NCI-H446 treated with DMSO at 0.1 percent for 48 hours (cell line): ENCODE results near the gene EMCN.
A peak's percentile ranks its signal among the peaks of the same experiment; 100 is the strongest.
"Not testable (repeated sequence)": the region's sequence is repeated elsewhere in the genome, so short reads cannot be mapped to it uniquely, and the experiment has no call there.

Source experiments
- DNase-seq: peaks from one replicate; lab custom pipeline; 2025; lab: John Stamatoyannopoulos, UW

Gene EMCN

GRCh38 chr4:100379583-100380105, 138.2 kb downstream of the EMCN start:
- no peak for DNase-seq

- DNase-seq, result no peak
These were observed 145.4 kb downstream of the EMCN start for GRCh38 chr4:100372432-100372831.

DNA sequence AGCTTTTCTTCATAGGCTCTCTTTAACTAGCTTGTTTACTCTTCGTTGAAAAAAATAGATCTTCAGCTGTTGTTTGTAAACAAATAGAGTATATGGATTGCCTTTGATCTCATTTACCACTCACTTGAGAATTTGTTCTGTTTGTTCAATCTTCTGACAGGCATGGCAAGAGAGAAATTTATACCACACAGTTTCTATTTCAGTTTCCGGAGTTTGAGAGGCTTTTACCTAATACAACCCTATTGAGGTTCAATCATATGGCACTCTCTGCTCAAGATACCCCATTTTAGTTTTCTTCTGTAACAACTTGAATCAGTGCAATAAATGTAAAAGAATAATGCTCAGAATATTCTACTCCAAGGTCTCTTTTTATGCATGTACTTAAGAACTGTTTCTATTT, 148.0 kb downstream of the EMCN start:
- no peak for DNase-seq

- DNase-seq, result no peak
These were observed 150.4 kb downstream of the EMCN start for GRCh38 chr4:100367451-100367850.

DNA sequence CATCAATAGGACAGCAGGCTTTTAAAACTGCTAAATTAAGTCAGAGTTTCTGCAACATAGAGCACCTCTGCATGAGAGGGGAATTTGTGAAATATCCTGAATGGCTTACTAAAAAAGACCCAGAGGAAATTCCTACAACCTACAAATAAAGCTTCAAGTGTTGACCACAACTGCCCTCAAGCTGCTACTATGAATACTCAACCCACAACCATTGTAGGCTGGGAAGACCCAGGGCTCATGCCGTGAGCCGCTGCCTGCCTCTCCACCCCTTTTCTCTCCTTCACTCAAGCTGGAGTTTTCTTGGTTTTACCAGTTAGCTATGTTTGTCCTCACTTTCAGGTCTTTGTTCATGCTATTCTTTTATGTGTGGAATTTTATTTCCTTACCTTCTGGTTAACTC, 151.6 kb downstream of the EMCN start:
- DNase-seq, result no peak

DNA sequence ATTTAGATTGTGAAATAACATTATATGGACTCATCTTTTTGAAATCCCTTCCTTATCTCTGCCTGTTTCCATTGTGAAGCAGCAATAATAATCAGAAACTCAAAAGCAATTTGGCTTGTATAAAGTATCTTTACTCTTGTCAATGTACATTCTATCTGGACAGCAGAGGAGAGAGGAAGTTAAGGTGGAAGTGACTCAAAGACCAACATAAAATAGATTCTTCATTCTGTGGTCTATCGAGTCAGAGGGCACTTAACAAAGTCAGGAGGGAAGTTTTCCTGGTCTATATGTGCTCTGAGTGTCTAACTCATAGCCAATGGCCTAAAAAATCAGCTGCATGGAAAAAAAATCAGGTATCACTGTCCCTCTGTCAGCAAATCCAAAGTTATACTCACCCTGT, 155.5 kb downstream of the EMCN start:
- DNase-seq, result no peak

GRCh38 chr4:100361336-100361735, 156.5 kb downstream of the EMCN start:
- DNase-seq, result no peak

DNA sequence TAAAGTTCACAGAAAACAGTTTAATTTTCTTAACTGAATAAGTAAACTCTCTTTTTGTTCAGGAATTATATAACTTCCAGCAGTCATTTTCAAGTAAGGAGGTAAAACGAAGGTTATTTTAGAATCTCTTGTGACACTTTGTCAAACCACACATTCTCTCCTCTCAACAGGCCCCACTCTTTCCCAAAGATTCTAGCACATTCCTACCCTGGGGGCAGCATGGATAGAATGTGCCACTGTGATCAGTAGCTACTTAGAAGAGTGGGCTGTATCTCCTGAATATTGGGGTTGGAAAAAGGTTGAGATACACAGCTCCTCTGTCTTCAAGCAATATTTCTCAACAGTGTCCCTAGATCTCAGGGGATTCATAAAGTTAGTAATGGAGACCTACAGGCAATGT, 157.6 kb downstream of the EMCN start:
- no peak for DNase-seq

GRCh38 chr4:100359441-100359840, 158.4 kb downstream of the EMCN start:
- no peak for DNase-seq

- no peak for DNase-seq
These were observed 160.3 kb downstream of the EMCN start for GRCh38 chr4:100357542-100357941.

GRCh38 chr4:100356172-100356571, 161.7 kb downstream of the EMCN start:
- no peak for DNase-seq

GRCh38 chr4:100352352-100352751, 165.5 kb downstream of the EMCN start:
- not testable (repeated sequence) for DNase-seq

DNA sequence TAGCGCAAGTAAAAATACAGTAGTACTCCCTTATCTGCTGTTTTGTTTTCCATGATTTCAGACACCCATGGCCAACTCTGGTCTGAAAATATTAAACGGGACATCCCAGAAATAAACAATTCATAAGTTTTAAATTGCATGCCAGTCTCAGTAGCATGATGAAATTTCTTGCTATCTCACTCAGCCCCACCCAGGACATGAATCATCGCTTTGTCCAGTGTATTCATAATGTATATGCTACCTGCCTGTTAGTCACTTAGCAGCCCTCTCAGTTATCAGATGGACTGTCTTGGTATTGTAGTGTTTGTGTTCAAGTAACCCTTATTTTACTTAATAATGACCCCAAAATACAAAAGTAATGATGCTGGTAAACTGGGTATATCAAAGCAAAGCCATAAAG, 169.3 kb downstream of the EMCN start:
- DNase-seq, result no peak

DNA sequence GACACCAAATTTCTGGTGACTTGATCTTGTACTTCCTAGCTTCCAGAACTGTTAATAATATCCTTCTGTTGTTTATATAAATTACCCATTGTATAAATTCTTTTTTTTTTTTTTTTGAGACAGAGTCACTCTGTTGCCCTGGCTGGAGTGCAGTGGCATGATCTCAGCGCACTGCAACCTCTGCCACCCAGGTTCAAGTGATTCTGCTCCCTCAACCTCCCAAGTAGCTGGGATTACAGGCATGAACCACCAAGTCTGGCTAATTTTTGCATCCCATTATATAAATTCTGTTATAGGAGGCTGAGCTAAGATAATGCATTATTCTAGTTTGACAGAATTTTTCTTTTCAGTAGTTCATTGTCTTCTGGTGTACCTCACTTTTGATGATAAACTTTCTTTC, 170.6 kb downstream of the EMCN start:
- DNase-seq, result peak; percentile 1

DNA sequence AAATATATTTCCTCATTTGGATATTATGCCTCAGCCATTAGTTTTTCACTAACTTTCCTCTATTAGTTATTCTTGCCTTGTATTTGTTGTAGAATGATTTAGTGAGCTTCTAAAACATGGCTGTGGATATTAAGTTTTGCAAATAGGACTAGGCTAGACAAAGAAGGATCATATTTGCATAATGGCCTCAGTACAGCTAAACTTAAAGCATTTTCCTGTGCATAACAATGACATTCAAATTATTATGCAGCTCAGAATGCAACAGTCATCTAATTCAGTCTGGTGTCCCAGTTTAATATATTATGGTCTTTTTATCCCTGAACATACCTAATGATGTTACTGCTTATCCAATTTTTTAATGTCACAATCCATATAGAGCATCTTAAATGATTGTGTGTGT, 172.2 kb downstream of the EMCN start:
- DNase-seq, result no peak
